Ishikawa (cell line): ENCODE measurements around the gene COLQ.

Experiments used
- CEBPB ChIP-seq: IDR thresholded peaks from 2 replicates; pipeline ENCODE4 v1.6.1; 2012
- CREB1 ChIP-seq: IDR thresholded peaks from 2 replicates; pipeline ENCODE4 v1.6.1; 2012; ENCODE audit warnings: low read depth
- EGR1 ChIP-seq: IDR thresholded peaks from 2 replicates; pipeline ENCODE4 v1.6.1; 2012
- EP300 ChIP-seq: IDR thresholded peaks from 2 replicates; pipeline ENCODE4 v1.6.1; 2012; ENCODE audit warnings: borderline replicate concordance
- FOXM1 ChIP-seq: IDR thresholded peaks from 2 replicates; pipeline ENCODE4 v1.6.1; 2012; ENCODE audit warnings: low read depth, borderline replicate concordance
- MAX ChIP-seq: IDR thresholded peaks from 2 replicates; pipeline ENCODE4 v1.6.1; 2012
- NFIC ChIP-seq: IDR thresholded peaks from 2 replicates; pipeline ENCODE4 v1.6.1; 2012
- RAD21 ChIP-seq: IDR thresholded peaks from 2 replicates; pipeline ENCODE4 v1.6.1; 2012; ENCODE audit warnings: low read depth
- REST ChIP-seq: IDR thresholded peaks from 2 replicates; pipeline ENCODE4 v1.6.1; 2012; ENCODE audit warnings: low read depth, mild to moderate bottlenecking
- TAF1 ChIP-seq: IDR thresholded peaks from 2 replicates; pipeline ENCODE4 v1.6.1; 2012; ENCODE audit warnings: low read depth, mild to moderate bottlenecking
- TCF12 ChIP-seq: IDR thresholded peaks from 2 replicates; pipeline ENCODE4 v1.6.1; 2012; ENCODE audit warnings: low read depth
- TEAD4 ChIP-seq: IDR thresholded peaks from 2 replicates; pipeline ENCODE4 v1.6.1; 2012
- USF1 ChIP-seq: IDR thresholded peaks from 2 replicates; pipeline ENCODE4 v1.6.1; 2012
- YY1 ChIP-seq: IDR thresholded peaks from 2 replicates; pipeline ENCODE4 v1.6.1; 2012; ENCODE audit warnings: low read depth
- ZBTB7A ChIP-seq: IDR thresholded peaks from 2 replicates; pipeline ENCODE4 v1.6.1; 2012; ENCODE audit warnings: low read depth

The COLQ gene

DNA sequence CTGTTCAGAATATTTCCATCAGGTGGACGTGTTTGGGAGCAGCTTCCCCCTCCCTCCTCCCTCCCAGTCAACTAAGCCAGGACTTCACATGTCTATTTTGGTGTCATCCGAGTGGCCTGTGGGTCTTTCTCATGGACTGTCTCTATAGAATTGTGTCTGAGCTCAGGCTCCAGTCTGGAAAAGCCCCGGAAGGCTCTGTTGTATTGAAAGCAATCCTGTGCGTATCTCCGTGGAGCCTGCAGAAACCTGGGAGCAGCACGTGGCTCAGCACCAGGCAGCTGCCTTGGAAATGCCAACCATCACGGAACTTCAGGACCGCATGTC lies 25.2 kb downstream of the COLQ start:
- TF ChIP-seq CREB1 (no peak), EP300 (no peak), FOXM1 (no peak), TCF12 (no peak), REST (no peak), NFIC (no peak), ZBTB7A (no peak), TAF1 (no peak), TEAD4 (no peak), USF1 (no peak), MAX (no peak), YY1 (no peak), RAD21 (no peak), EGR1 (no peak), CEBPB (no peak)

DNA sequence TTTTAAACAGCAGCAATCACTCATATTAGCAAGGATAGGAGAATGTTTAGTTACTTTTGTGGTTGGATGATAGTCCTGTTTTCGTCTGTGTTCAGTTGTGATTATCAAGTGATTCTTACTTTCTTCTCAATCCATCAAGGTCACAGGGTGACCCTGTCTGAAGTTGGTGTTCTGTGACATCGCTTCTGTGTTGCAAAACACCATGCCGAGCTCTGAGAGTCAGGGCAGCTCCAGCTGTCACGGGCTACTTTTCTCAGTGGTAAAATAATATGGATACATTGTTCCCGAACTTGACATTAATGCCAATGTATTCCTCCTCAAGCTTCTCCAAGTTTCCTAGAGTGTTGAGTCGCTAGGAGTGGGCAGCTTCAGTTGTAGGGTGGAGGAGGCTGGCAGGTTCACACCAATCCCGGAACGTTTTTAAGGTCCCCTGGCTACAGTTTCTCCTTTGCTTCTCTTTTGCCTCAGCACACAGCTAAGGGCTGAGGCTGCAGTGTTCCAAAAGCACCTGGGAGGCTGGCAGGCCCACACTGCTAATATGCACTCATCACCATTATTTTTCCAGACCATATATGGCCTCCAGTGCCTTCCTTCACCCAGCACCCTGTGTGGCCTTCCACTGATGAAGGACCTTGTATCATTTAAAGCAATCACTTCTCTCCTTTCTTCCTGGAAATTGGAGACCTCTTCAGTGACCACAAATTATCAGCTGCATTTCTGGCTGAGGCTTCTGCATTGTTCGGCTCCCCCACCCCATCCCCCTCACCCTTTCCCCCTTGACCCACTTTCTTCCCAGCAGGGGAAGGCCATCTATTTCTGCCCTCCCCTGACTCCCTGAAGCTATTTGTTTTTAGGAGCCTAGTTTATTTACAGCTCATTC lies 25.8 kb downstream of the COLQ start:
- TF ChIP-seq YY1 (no peak), CEBPB (no peak), MAX (no peak), NFIC (no peak), EGR1 (no peak), TAF1 (no peak), FOXM1 (no peak)

GRCh38 chr3:15493436-15493835 lies 28.1 kb downstream of the COLQ start:
- TF ChIP-seq TEAD4: no peak
- TF ChIP-seq TAF1: no peak
- TF ChIP-seq MAX: no peak
- TF ChIP-seq YY1: no peak
- no peak for TF ChIP-seq EGR1
- TF ChIP-seq EP300: no peak
- no peak for TF ChIP-seq CEBPB
- TF ChIP-seq NFIC: no peak
- TF ChIP-seq FOXM1: no peak
- no peak for TF ChIP-seq USF1
- no peak for TF ChIP-seq REST
- TF ChIP-seq ZBTB7A: no peak
- TF ChIP-seq TCF12: no peak
- no peak for TF ChIP-seq CREB1

GRCh38 chr3:15492847-15493360 lies 28.6 kb downstream of the COLQ start:
- TF ChIP-seq YY1 (no peak), TEAD4 (no peak), EP300 (no peak), TAF1 (no peak), ZBTB7A (no peak), EGR1 (no peak), CREB1 (no peak), USF1 (no peak), RAD21 (no peak), NFIC (no peak), FOXM1 (no peak), CEBPB (no peak)

GRCh38 chr3:15491143-15491542 lies 30.4 kb downstream of the COLQ start:
- no peak for TF ChIP-seq RAD21
- TF ChIP-seq REST: no peak
- no peak for TF ChIP-seq ZBTB7A
- no peak for TF ChIP-seq EGR1
- TF ChIP-seq TCF12: no peak
- TF ChIP-seq EP300: no peak
- no peak for TF ChIP-seq TEAD4
- TF ChIP-seq CREB1: no peak
- TF ChIP-seq YY1: no peak
